NCI-H774 (cell line): Measurements from ENCODE around the gene U2AF1L4.
"Not testable (repeated sequence)": the region's sequence is repeated elsewhere in the genome, so short reads cannot be mapped to it uniquely, and the experiment has no call there.

Experiments used
- DNase-seq: peaks from one replicate; lab custom pipeline; 2025; lab: John Stamatoyannopoulos, UW

Gene U2AF1L4

DNA sequence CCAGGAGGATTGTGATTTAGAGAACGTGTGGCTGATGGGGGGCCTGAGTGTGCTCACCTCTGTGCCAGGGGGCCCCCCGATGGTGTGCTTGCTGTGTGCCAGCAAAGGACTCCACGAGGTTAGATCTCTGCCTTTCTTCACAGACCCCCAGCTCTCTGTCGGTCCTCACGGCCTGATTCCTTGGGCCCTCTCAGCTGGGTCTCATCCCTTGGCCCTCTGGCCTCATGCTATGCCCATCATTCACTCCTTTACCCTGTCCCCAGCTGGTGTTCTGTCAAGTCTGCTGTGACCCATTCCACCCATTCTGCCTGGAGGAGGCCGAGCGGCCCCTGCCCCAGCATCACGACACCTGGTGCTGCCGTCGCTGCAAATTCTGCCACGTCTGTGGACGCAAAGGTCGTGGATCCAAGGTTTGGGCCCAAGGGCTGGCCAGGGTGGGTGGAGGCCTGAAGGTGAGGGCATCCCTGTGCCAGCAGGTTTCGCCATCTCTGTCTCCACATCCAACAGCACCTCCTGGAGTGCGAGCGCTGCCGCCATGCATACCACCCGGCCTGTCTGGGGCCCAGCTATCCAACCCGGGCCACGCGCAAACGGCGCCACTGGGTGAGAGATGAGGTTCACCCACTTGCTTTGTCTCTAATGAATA, 19.9 kb downstream of the U2AF1L4 start:
- no peak for DNase-seq

DNA sequence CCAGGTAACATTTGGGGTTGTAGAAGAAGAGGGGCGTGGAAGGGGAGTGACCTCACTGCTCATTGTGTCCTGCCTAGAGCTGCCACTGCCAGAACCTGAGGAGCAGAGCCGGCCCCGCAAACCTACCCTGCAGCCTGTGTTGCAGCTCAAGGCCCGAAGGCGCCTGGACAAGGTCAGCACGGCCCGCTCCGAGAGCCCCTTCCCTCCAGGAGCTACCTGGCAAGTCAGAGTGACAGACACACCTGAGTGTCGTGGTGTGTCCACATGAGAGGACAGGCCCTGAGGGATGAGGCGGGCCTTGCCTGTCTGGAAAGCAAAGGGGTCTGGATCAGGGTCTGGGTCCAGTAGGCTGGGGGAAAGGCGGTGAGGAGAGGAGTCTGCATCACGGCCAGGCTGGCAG, 20.7 kb downstream of the U2AF1L4 start:
- no peak for DNase-seq

DNA sequence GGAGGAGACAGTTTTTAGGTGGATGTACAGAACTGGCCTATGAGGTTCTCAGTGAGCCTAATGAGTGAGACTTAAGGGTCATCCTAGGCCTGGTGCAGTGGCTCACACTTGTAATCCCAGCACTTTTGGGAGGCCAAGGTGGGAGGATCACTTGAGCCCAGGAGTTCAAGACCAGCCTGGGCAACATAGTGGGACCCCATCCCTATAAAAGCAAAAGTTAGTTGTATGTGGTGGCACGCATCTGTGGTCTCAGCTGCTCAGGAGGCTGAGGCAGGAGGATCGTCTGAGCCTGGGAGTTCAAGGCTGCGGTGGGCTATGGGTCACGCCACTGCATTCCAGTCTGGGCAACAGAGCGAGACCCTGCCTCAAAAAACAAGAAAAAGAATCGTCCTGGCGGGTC, 21.1 kb downstream of the U2AF1L4 start:
- DNase-seq: not testable (repeated sequence)

DNA sequence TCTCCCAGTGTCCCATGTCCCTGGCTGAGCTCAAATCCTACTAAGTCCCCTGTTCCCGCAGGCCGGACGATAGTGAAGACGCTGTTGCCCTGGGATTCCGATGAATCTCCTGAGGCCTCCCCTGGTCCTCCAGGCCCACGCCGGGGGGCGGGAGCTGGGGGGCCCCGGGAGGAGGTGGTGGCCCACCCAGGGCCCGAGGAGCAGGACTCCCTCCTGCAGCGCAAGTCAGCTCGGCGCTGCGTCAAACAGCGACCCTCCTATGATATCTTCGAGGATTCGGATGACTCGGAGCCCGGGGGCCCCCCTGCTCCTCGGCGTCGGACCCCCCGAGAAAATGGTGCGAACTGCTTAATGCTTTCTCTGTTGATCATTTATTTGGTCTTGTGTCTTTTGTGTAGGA, 21.5 kb downstream of the U2AF1L4 start:
- no peak for DNase-seq

DNA sequence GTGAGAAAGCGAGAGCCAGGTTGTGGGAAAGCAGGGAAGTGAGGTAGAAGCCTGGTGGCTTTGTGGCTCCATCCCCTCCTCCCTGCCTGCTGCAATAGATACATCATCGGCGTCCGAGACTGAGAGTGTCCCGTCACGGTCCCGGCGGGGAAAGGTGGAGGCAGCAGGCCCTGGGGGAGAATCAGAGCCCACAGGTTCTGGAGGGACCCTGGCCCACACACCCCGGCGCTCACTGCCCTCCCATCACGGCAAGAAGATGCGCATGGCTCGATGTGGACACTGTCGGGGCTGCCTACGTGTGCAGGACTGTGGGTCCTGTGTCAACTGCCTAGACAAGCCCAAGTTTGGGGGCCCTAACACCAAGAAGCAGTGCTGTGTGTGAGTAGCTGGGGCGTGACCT, 22.3 kb downstream of the U2AF1L4 start:
- no peak for DNase-seq

DNA sequence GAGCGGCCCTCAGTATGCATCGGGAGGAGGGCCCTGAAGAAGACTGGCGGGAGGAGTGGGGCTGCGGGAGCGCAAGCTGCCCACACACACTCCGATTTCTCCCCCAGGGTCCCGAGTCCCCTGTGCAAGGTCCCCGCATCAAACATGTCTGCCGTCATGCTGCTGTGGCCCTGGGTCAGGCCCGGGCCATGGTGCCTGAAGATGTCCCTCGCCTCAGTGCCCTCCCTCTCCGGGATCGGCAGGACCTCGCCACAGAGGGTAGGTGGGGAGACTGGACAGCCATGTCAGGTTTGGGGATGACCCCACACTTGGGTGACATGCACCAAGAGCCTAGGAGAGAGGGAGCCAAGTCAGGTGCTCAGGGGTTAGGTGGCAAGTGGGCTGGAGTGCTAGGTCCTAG, 22.8 kb downstream of the U2AF1L4 start:
- DNase-seq: no peak

DNA sequence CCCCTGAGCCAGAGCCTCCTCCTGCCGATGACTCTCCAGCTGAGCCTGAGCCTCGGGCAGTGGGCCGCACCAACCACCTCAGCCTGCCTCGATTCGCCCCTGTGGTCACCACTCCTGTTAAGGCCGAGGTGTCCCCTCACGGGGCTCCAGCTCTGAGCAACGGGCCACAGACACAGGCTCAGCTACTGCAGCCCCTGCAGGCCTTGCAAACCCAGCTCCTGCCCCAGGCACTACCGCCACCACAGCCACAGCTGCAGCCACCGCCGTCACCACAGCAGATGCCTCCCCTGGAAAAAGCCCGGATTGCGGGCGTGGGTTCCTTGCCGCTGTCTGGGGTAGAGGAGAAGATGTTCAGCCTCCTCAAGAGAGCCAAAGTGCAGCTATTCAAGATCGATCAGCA, 23.8 kb downstream of the U2AF1L4 start:
- DNase-seq: no peak

DNA sequence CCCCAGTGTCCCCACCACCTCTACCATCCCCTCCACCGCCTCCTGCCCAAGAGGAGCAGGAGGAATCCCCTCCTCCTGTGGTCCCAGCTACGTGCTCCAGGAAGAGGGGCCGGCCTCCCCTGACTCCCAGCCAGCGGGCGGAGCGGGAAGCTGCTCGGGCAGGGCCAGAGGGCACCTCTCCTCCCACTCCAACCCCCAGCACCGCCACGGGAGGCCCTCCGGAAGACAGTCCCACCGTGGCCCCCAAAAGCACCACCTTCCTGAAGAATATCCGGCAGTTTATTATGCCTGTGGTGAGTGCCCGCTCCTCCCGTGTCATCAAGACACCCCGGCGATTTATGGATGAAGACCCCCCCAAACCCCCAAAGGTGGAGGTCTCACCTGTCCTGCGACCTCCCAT, 24.6 kb downstream of the U2AF1L4 start:
- no peak for DNase-seq

DNA sequence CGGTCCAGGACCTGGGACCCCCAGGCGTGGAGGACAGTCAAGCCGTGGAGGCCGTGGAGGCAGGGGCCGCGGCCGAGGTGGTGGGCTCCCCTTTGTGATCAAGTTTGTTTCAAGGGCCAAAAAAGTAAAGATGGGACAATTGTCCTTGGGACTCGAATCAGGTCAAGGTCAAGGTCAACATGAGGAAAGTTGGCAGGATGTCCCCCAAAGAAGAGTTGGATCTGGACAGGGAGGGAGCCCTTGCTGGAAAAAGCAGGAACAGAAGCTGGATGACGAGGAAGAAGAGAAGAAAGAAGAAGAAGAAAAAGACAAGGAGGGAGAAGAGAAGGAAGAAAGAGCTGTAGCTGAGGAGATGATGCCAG, 25.1 kb downstream of the U2AF1L4 start:
- no peak for DNase-seq

DNA sequence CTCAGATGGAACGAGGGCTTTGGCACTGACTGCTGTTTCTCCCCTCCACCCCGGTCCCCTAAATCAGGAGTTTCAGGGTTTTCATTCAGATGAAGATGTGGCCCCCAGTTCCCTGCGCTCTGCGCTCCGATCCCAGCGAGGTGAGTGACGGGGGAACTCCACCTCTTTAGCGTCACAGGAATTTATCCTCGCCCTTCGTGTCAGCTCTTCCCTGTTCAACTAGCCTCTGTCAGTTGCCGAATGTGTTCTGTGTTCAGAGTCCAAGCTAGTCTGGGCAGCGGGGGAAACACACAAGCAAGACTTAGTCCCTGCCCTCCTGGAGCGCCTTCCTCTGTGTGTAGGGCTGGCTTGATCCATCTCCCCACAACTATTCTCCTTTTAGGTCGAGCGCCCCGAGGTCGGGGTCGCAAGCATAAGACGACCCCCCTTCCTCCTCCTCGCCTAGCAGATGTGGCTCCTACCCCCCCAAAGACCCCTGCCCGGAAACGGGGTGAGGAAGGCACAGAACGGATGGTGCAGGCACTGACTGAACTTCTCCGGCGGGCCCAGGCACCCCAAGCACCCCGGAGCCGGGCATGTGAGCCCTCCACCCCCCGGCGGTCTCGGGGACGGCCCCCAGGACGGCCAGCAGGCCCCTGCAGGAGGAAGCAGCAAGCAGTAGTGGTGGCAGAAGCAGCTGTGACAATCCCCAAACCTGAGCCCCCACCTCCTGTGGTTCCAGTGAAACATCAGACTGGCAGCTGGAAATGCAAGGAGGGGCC, 25.6 kb downstream of the U2AF1L4 start:
- DNase-seq: no peak

DNA sequence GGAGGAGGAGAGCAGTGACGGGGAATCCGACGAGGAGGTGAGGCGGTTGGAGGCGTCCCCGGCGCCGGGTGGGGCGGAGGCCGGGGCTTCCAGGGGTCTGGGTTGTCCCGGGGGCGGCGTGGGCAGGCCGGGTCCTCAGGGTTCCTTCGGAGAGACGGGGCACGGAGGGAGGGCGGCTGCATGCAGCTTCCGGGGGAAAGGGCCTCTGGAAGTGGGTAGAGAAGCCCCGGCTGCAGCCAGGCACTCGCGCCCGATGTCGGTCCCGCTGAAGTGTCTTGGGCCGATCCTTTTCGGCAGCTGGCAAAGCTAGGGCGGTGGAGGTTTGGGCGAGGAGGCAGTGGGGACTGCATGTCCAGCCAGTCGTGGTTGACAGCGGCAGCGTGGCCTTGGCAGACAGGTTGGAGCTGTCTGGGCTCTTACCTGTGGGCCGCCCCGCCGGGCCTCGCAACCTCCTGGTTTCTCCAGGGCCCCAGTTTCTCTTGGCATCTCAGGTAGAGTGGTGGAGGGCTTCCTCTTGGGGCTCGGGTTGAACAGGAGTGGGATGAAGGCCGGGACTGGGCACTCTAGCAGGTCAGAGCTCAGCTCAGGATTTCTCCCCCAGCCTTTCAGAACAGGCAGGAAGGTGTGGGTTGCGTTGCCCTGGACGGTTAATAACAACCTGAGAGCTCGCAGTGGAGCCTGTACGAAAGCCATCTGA, 26.7 kb downstream of the U2AF1L4 start:
- no peak for DNase-seq

DNA sequence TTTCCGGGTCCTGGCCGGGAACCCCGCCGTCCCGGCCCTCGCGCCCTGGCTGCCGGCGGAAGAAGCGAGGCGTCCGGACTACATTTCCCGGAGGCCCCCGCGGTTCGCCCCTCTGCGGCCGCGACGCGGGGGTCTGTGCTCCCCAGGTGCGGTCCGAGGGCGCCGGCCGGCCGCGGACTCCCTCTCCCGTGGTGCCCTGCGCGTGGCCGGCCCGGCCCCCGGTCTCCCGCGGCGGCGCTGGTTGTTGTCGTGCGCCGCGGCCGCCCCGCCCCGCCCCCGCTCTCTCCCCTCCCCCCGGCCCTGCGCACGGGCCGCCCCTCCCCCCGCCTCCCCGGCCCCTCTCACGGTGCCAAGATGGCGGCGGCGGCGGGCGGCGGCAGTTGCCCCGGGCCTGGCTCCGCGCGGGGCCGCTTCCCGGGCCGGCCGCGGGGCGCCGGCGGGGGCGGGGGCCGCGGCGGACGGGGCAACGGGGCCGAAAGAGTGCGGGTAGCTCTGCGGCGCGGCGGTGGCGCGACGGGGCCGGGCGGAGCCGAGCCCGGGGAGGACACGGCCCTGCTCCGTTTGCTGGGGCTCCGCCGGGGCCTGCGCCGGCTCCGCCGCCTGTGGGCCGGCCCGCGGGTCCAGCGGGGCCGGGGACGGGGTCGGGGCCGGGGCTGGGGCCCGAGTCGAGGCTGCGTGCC, 27.4 kb downstream of the U2AF1L4 start, which contains the start of gene KMT2B:
Gene KMT2B, plus strand, starts transcription at position 339 of the 680 bp plus-strand sequence. Its CDS starts 16 bp downstream, at position 355.
- DNase-seq: peak; percentile 90

DNA sequence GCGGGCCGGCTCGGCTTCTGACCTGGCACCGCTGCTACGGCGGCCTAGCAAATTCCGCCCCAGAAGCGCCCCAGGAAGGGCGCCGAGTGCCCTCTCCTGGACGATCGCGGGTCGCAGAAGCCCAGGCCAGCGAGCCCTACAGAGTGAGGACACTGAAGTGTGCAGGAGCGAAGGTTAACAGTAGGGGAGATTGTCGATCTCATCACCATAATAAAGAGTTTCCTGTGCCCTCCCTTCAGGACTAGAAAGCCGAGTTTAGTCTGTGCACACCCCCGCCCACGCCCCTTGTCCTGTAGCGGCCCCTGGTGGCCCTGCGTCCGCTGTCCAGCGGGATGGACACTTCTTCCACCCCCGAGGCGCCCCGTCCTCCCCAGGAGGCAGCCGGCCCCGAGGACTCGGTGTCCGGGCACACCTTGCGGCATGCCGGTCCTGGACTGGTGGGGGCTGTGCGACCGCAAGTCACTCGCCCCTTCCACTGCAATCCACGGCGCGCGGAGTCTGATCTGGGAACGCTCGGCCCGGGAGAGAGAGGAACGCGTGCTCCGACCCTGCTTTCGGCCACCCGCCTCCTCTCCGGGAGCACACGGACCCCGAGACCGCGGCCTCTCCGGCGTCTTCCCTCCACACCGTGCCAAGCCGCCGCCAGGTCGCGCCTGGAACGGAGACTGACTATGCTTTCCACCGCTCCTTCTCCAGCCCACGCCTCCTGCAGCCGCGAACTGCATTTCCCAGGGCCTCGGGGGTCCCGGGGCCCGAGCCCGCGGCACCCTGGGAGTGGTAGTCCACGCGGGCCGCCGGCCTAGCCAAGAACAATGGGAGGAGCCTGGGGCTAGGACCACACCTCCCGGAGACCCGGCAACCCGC, 28.2 kb downstream of the U2AF1L4 start:
- DNase-seq: peak; percentile 71

DNA sequence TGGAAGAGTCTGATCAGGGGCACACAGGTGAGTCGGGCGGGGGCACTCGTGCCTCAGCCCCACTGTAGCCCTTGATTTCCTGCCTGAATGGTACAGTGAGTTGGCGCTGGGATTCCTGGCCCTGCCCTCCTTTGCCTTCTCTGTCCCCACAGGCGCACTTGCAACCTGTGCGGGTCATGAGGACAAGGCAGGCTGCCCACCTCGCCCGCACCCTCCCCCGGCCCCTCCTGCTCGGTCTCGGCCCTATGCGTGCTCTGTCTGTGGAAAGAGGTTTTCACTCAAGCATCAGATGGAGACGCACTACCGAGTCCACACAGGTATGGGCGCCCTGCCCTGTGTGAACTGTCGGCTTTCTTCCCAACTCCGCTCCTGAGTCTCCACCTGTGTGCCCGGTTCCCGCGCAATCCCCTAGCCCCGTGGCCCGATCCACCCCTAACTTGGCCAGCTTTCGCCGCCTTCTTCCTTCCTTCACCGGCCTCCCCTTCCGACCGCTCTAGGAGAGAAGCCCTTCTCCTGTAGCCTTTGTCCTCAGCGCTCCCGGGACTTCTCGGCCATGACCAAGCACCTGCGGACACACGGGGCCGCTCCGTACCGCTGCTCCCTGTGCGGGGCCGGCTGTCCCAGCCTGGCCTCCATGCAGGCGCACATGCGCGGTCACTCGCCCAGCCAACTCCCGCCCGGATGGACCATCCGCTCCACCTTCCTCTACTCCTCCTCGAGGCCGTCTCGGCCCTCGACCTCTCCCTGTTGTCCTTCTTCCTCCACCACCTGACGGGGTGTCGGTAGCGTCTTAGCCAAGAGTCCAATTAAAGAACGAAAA, 29.0 kb downstream of the U2AF1L4 start:
- no peak for DNase-seq

DNA sequence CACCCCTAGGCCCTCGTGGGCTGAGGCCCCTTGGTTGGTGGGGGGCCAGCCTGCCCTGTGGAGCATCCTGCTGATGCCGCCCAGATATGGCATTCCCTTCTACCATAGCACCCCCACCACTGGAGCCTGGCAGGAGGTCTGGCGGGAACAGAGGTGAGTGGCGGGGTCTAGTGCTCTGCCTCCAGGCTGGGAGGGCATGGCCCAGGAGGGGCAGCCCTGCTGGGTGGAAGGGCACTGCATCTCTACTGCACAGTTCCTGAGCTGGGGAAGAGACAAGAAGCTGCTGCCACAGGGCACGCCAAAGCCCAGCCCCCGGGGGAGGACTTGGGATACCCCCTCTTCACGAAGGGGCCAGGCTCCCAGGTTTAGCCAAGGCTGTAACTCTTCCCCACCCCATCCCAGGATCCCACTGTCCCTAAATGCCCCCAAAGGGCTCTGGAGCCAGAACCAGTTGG, 29.8 kb downstream of the U2AF1L4 start:
- DNase-seq: no peak

DNA sequence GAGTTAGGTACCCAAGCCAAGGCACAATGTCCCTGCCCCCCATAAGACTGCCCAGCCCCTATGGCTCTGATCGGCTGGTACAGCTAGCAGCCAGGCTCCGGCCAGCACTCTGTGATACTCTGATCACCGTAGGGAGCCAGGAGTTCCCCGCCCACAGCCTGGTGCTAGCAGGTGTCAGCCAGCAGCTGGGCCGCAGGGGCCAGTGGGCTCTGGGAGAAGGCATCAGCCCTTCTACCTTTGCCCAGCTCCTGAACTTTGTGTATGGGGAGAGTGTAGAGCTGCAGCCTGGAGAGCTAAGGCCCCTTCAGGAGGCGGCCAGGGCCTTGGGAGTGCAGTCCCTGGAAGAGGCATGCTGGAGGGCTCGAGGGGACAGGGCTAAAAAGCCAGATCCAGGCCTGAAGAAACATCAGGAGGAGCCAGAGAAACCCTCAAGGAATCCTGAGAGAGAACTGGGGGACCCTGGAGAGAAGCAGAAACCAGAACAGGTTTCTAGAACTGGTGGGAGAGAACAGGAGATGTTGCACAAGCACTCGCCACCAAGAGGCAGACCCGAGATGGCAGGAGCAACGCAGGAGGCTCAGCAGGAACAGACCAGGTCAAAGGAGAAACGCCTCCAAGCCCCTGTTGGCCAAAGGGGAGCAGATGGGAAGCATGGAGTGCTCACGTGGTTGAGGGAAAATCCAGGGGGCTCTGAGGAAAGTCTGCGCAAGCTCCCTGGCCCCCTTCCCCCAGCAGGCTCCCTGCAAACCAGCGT, 30.4 kb downstream of the U2AF1L4 start:
- no peak for DNase-seq

DNA sequence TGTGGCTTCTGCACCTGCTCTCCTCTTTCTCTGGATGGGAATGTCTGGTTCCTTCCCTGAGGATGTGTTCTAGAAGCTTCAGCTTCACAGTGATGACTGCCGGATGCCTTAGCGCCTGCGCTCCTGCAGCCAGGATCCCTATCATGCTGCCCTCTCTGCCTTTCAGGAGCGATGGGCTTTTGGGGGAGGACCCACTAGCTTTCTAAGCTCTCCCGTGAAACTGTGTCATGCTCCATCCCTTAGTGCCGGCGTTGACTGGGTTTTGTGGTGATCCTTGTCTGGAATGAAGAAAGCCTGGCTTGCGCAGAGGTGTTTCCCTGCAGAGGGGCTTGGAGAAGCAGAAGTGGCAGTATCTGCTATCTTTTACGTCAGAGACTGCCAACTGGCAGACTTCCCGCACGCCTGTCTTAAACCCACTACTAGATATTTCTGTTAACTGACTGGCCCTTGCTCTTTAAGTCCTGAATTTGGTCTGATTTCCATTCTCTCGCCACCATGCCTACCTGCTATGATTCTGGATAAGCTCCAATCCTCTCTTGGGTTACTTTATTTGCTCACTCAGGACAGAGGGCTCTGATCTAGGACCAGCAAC, 31.2 kb downstream of the U2AF1L4 start:
- no peak for DNase-seq

DNA sequence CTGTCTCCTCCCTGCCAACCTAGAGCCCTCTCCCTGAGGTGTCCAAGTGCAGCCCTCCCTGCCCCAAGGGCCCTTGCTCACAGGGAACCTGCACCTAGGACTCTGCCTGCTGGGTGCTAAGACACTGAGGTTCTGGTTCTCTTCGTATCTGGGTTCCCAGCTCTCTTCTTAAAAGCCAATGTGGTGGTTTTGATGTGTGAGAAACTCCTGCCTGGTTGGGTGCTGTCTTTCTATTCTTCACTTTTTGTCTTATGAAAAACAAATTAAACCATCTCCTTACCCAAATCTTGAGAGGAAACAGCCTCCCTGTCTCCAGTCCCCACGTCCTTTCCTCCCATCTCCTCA, 31.7 kb downstream of the U2AF1L4 start:
- no peak for DNase-seq
